ENCODE measurements around the gene MAP2K5. TPM values are rescaled to one million over a fixed set of nuclear protein-coding genes. Genes with fewer than 3 reads are reported as not detected.
A peak's percentile ranks its signal among the peaks of the same experiment; 100 is the strongest.

Gene MAP2K5
- total and polyA plus RNA-seq, 9 of the 15 experiments (the other 6 are each of a cell fraction or from before 2014, with no cell fraction given): 0.41 to 16.5 (median 7.5) TPM

- TF ChIP-seq MITF (IDR thresholded peaks at IDR 0.05) (peak; percentile 32; the same call in 1 of the 2 replicates), ZNF639 (CRISPR knock-in tag; conservative IDR thresholded peaks at IDR 0.05 in 1 of 2, IDR thresholded peaks at IDR 0.05 in 1 of 2) (peak in 1 of 2 experiments; percentile 94; a peak in 2 of 4 replicates), CBX3 (IDR thresholded peaks at IDR 0.05; ENCODE audit: borderline replicate concordance in 1 of 2, low read length in 2 of 2) (peak in 1 of 2 experiments; percentile 40; a peak in 1 of 3 replicates), FOXK1 (CRISPR knock-in tag; IDR thresholded peaks at IDR 0.05; ENCODE audit: borderline replicate concordance) (peak; percentile 97), ZNF143 (CRISPR knock-in tag; IDR thresholded peaks at IDR 0.05) (peak; percentile 54; the same call in 1 of the 2 replicates), RREB1 (CRISPR knock-in tag; IDR thresholded peaks at IDR 0.05) (peak; percentile 41; the same call in 1 of the 2 replicates), RBFOX2 (IDR thresholded peaks at IDR 0.05; ENCODE audit: low read depth, low read length) (peak; percentile 98), HNRNPK (IDR thresholded peaks at IDR 0.05; ENCODE audit: low read depth, low read length, poor library complexity, severe bottlenecking) (no peak), FIP1L1 (IDR thresholded peaks at IDR 0.05; ENCODE audit: low read depth, low read length, poor library complexity, severe bottlenecking) (peak; percentile 68), SAP30 (IDR thresholded peaks at IDR 0.05; ENCODE audit: borderline replicate concordance, insufficient read depth, low read depth, low read length, poor library complexity, severe bottlenecking) (peak; percentile 70), ZNF57 (CRISPR knock-in tag; IDR thresholded peaks at IDR 0.05) (no peak), HMBOX1 (IDR thresholded peaks at IDR 0.05) (no peak), ELK3 (CRISPR knock-in tag; IDR thresholded peaks at IDR 0.05) (no peak), MTA3 (IDR thresholded peaks at IDR 0.05; ENCODE audit: borderline replicate concordance) (peak; percentile 85; the same call in 1 of the 2 replicates)
Observed at GRCh38 chr15:67521029-67521782, 21.3 kb upstream of the MAP2K5 start, which contains the start of gene C15orf61 (continued).
